ENCODE results near the gene MIPEP.

The MIPEP gene

GRCh38 chr13:23888658-23889614 lies at the start of gene MIPEP:
Gene MIPEP (minus strand): TSS chr13:23889400. CDS start chr13:23889320, 80 bp downstream.
- TF ChIP-seq CTCF (IDR thresholded peaks at IDR 0.05; ENCODE audit: low read length) (peak; percentile 83), EZH2 (IDR thresholded peaks at IDR 0.05; ENCODE audit: borderline replicate concordance, low read length) (no peak)
- Histone ChIP-seq H3K4me3 (ENCODE audit: low read depth, low read length, poor library complexity, severe bottlenecking) (peak within 1 kb of the TSS; percentile 91), H3K79me2 (ENCODE audit: insufficient read depth, low read length) (no peaks in the 10 kb centered on the region), H3K4me2 (ENCODE audit: low read length) (peak within 1 kb of the TSS; percentile 78), H3K9me3 (ENCODE audit: low read length) (no peaks in the 10 kb centered on the region), H3K9ac (ENCODE audit: low read length) (peak within 1 kb of the TSS; percentile 69), H3K27me3 (ENCODE audit: insufficient read depth, low read length) (no peaks in the 10 kb centered on the region), H2AFZ (ENCODE audit: low read length) (peak within 1 kb of the TSS; percentile 88; the same call in 1 of the 2 replicates), H3F3A (ENCODE audit: insufficient read depth, low read length) (no peaks in the 10 kb centered on the region), H3K36me3 (ENCODE audit: insufficient read depth, low read length) (peaks cover 8% of the 10 kb centered on the region; the same call in 1 of the 2 replicates), H3K4me1 (ENCODE audit: insufficient read depth, low read length, severe bottlenecking) (peaks cover 20% of the 10 kb centered on the region), H3K9me2 (ENCODE audit: low read depth, low read length) (no peaks in the 10 kb centered on the region), H4K20me1 (ENCODE audit: insufficient read depth, low read length) (no peaks in the 10 kb centered on the region), H3K27ac (ENCODE audit: low read depth, low read length, poor library complexity, severe bottlenecking) (no peak within 1 kb of the TSS)

GRCh38 chr13:23934520-23934919 lies 45.3 kb upstream of the MIPEP start:
- no peaks in the 10 kb centered on the region for H3F3A ChIP-seq (ENCODE audit: insufficient read depth, low read length)
- H3K79me2 ChIP-seq (ENCODE audit: insufficient read depth, low read length) = no peaks in the 10 kb centered on the region
- no peak overlapping the region for H3K4me3 ChIP-seq (ENCODE audit: low read depth, low read length, poor library complexity, severe bottlenecking)
- no peaks in the 10 kb centered on the region for H4K20me1 ChIP-seq (ENCODE audit: insufficient read depth, low read length)
- TF ChIP-seq CTCF (IDR thresholded peaks at IDR 0.05; ENCODE audit: low read length) = no peak
- TF ChIP-seq EZH2 (IDR thresholded peaks at IDR 0.05; ENCODE audit: borderline replicate concordance, low read length) = no peak
- no peak overlapping the region for H3K9ac ChIP-seq (ENCODE audit: low read length)
- no peaks in the 10 kb centered on the region for H3K9me2 ChIP-seq (ENCODE audit: low read depth, low read length)
- no peak overlapping the region for H3K4me2 ChIP-seq (ENCODE audit: low read length)
- H3K4me1 ChIP-seq (ENCODE audit: insufficient read depth, low read length, severe bottlenecking) = no peaks in the 10 kb centered on the region
- no peak overlapping the region for H2AFZ ChIP-seq (ENCODE audit: low read length)
- no peaks in the 10 kb centered on the region for H3K9me3 ChIP-seq (ENCODE audit: low read length)
- H3K36me3 ChIP-seq (ENCODE audit: insufficient read depth, low read length) = no peaks in the 10 kb centered on the region
- no peak overlapping the region for H3K27ac ChIP-seq (ENCODE audit: low read depth, low read length, poor library complexity, severe bottlenecking)
- no peaks in the 10 kb centered on the region for H3K27me3 ChIP-seq (ENCODE audit: insufficient read depth, low read length)

- Histone ChIP-seq H3K9ac (ENCODE audit: low read length) (no peak overlapping the region), H3K4me1 (ENCODE audit: insufficient read depth, low read length, severe bottlenecking) (no peaks in the 10 kb centered on the region), H3F3A (ENCODE audit: insufficient read depth, low read length) (no peaks in the 10 kb centered on the region), H2AFZ (ENCODE audit: low read length) (no peak overlapping the region), H3K27me3 (ENCODE audit: insufficient read depth, low read length) (no peaks in the 10 kb centered on the region), H3K9me2 (ENCODE audit: low read depth, low read length) (no peaks in the 10 kb centered on the region), H3K4me3 (ENCODE audit: low read depth, low read length, poor library complexity, severe bottlenecking) (no peak overlapping the region), H4K20me1 (ENCODE audit: insufficient read depth, low read length) (no peaks in the 10 kb centered on the region), H3K4me2 (ENCODE audit: low read length) (no peak overlapping the region), H3K27ac (ENCODE audit: low read depth, low read length, poor library complexity, severe bottlenecking) (no peak overlapping the region), H3K9me3 (ENCODE audit: low read length) (no peaks in the 10 kb centered on the region), H3K36me3 (ENCODE audit: insufficient read depth, low read length) (no peaks in the 10 kb centered on the region), H3K79me2 (ENCODE audit: insufficient read depth, low read length) (no peaks in the 10 kb centered on the region)
- TF ChIP-seq CTCF (IDR thresholded peaks at IDR 0.05; ENCODE audit: low read length) (no peak), EZH2 (IDR thresholded peaks at IDR 0.05; ENCODE audit: borderline replicate concordance, low read length) (no peak)
Measured at GRCh38 chr13:23928985-23929384, 39.8 kb upstream of the MIPEP start.

All from OCI-LY1 (cell line).